ENCODE measurements around the gene CFAP20. TPM values are rescaled to one million over a fixed set of nuclear protein-coding genes. Genes with fewer than 3 reads are reported as not detected.
"Not testable (repeated sequence)": the region's sequence is repeated elsewhere in the genome, so short reads cannot be mapped to it uniquely, and the experiment has no call there.

The CFAP20 gene
- total and polyA plus RNA-seq, 7 experiments from 2014 or later = 28.2 to 165 (median 39.1) TPM

GRCh38 chr16:58085584-58086251, 43.5 kb downstream of the CFAP20 start:
- Mint-ChIP-seq H3K4me3 (no peak overlapping the region), H3K27me3 (no peaks in the 10 kb centered on the region), H3K4me1 (peaks cover 0 to 3% (median 0%) of the 10 kb centered on the region in 7 donors), H3K9me3 (no peaks in the 10 kb centered on the region), H3K36me3 (no peaks in the 10 kb centered on the region), H3K27ac (no peak overlapping the region)
- POLR2A ChIA-PET = no interaction called here
- Histone ChIP-seq H3K4me1 (ENCODE audit: control insufficient read depth in 2 of 2, insufficient read depth in 2 of 2, low read length in 2 of 2) (no peaks in the 10 kb centered on the region), H3K9me3 (ENCODE audit: control insufficient read depth in 2 of 3, low read length in 3 of 3) (no peaks in the 10 kb centered on the region), H3K4me3 (ENCODE audit: low read length) (no peak overlapping the region), H3K27me3 (ENCODE audit: control insufficient read depth in 2 of 2, insufficient read depth in 2 of 2, low read length in 2 of 2) (no peaks in the 10 kb centered on the region), H3K27ac (ENCODE audit: low read depth, low read length) (no peak overlapping the region), H3K36me3 (ENCODE audit: control insufficient read depth in 2 of 3, insufficient read depth in 3 of 3, low read length in 3 of 3) (no peaks in the 10 kb centered on the region)
- no peak for DNase-seq
- CTCF ChIA-PET = no interaction called here
- intact Hi-C loops (cut with micrococcal nuclease) = no loop called here
- ATAC-seq = no peak

DNA sequence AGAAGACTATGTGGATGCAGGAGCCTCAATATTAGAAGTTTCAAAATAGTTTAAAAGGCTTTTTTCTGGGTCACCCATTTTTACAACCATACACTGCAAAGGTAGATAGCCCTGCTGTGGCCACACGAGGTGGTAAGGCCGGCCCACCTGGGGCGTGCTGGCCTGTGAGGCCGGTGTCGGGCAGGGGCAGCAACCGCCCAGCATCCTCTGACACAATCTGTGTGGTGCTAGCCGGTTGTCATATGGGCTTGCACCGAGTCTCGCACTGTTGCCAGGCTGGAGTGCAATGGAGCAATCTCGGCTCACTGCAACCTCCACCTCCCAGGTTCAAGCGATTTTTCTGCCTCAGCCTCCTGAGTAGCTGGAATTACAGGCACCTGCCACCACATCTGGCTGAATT, 44.0 kb downstream of the CFAP20 start:
- no peak for ATAC-seq
- no peaks in the 10 kb centered on the region for H3K9me3 Mint-ChIP-seq
- CTCF ChIA-PET = no interaction called here

DNA sequence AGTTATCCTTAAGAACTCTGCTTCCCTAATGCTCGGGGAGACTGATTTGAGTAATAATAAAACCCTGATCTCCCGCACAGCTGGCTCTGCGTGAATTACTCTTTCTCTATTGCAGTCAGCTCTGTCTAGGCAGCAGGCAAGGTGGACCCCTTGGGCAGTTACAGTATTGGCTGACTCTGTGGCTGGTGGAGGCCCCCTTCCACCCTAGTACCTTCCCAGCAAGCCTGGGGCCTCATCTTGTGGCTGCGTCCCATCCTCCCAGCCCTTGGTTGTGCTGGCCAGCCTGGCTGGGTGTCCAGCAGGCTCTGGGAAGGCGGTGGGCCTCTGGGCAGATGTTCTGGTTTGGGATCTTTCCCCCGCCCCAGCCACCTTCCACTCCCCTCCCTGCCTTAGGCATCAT, 44.5 kb downstream of the CFAP20 start:
- intact Hi-C loops (cut with micrococcal nuclease) = no loop called here
- H3K27me3 Mint-ChIP-seq = no peaks in the 10 kb centered on the region
- Histone ChIP-seq H3K4me1 (ENCODE audit: control insufficient read depth in 2 of 2, insufficient read depth in 2 of 2, low read length in 2 of 2) (no peaks in the 10 kb centered on the region), H3K27me3 (ENCODE audit: control insufficient read depth in 2 of 2, insufficient read depth in 2 of 2, low read length in 2 of 2) (no peaks in the 10 kb centered on the region), H3K36me3 (ENCODE audit: control insufficient read depth in 2 of 3, insufficient read depth in 3 of 3, low read length in 3 of 3) (no peaks in the 10 kb centered on the region), H3K27ac (ENCODE audit: low read depth, low read length) (no peak overlapping the region), H3K9me3 (ENCODE audit: control insufficient read depth in 2 of 3, low read length in 3 of 3) (no peaks in the 10 kb centered on the region), H3K4me3 (ENCODE audit: low read length) (no peak overlapping the region)
- POLR2A ChIA-PET = no interaction called here
- H3K9me3 Mint-ChIP-seq = no peaks in the 10 kb centered on the region
- H3K4me1 Mint-ChIP-seq = no peaks in the 10 kb centered on the region
- CTCF ChIA-PET = no interaction called here
- DNase-seq = no peak
- H3K27ac Mint-ChIP-seq = no peak overlapping the region
- no peak for ATAC-seq
- H3K4me3 Mint-ChIP-seq = no peak overlapping the region
- H3K36me3 Mint-ChIP-seq = no peaks in the 10 kb centered on the region

More for the DNA sequence above, 44.0 kb downstream of the CFAP20 start:
- Histone ChIP-seq H3K36me3 (ENCODE audit: control insufficient read depth in 2 of 3, insufficient read depth in 3 of 3, low read length in 3 of 3) (no peaks in the 10 kb centered on the region), H3K4me1 (ENCODE audit: control insufficient read depth in 2 of 2, insufficient read depth in 2 of 2, low read length in 2 of 2) (no peaks in the 10 kb centered on the region), H3K9me3 (ENCODE audit: control insufficient read depth in 2 of 3, low read length in 3 of 3) (no peaks in the 10 kb centered on the region), H3K27me3 (ENCODE audit: control insufficient read depth in 2 of 2, insufficient read depth in 2 of 2, low read length in 2 of 2) (no peaks in the 10 kb centered on the region), H3K27ac (ENCODE audit: low read depth, low read length) (no peak overlapping the region), H3K4me3 (ENCODE audit: low read length) (no peak overlapping the region)
- DNase-seq = no peak
- POLR2A ChIA-PET = no interaction called here
- intact Hi-C loops (cut with micrococcal nuclease) = no loop called here
- Mint-ChIP-seq H3K4me3 (no peak overlapping the region), H3K27me3 (no peaks in the 10 kb centered on the region), H3K27ac (no peak overlapping the region), H3K36me3 (no peaks in the 10 kb centered on the region), H3K4me1 (peaks cover 0 to 3% (median 0%) of the 10 kb centered on the region in 7 donors)

GRCh38 chr16:58082381-58082780, 46.8 kb downstream of the CFAP20 start:
- H3K27ac ChIP-seq (ENCODE audit: low read depth, low read length) = no peak overlapping the region
- Mint-ChIP-seq H3K36me3 (no peaks in the 10 kb centered on the region), H3K9me3 (peaks cover 0 to 5% (median 0%) of the 10 kb centered on the region in 11 donors), H3K4me3 (no peak overlapping the region), H3K27me3 (no peaks in the 10 kb centered on the region), H3K27ac (no peak overlapping the region), H3K4me1 (no peaks in the 10 kb centered on the region)
- no peaks in the 10 kb centered on the region for H3K27me3 ChIP-seq (ENCODE audit: control insufficient read depth in 2 of 2, insufficient read depth in 2 of 2, low read length in 2 of 2)
- ChIA-PET POLR2A (no interaction called here), CTCF (interaction anchor here (0.8 kb wide), 1 partner anchor 77 kb away, joined by 3 read pairs; no protein-coding TSS in a partner anchor)
- no peak overlapping the region for H3K4me3 ChIP-seq (ENCODE audit: low read length)
- intact Hi-C loops (cut with micrococcal nuclease) = no loop called here
- H3K4me1 ChIP-seq (ENCODE audit: control insufficient read depth in 2 of 2, insufficient read depth in 2 of 2, low read length in 2 of 2) = no peaks in the 10 kb centered on the region
- DNase-seq = no peak
- ATAC-seq = no peak
- H3K9me3 ChIP-seq (ENCODE audit: control insufficient read depth in 2 of 3, low read length in 3 of 3) = no peaks in the 10 kb centered on the region
- no peaks in the 10 kb centered on the region for H3K36me3 ChIP-seq (ENCODE audit: control insufficient read depth in 2 of 3, insufficient read depth in 3 of 3, low read length in 3 of 3)

- DNase-seq; H3K4me1 Mint-ChIP-seq; H3K36me3 ChIP-seq (ENCODE audit: control insufficient read depth in 2 of 3, insufficient read depth in 3 of 3, low read length in 3 of 3); H3K27me3 ChIP-seq (ENCODE audit: control insufficient read depth in 2 of 2, insufficient read depth in 2 of 2, low read length in 2 of 2); H3K4me3 Mint-ChIP-seq; H3K4me3 ChIP-seq (ENCODE audit: low read length); H3K36me3 Mint-ChIP-seq; H3K9me3 ChIP-seq (ENCODE audit: control insufficient read depth in 2 of 3, low read length in 3 of 3); H3K27ac ChIP-seq (ENCODE audit: low read depth, low read length); POLR2A ChIA-PET; H3K4me1 ChIP-seq (ENCODE audit: control insufficient read depth in 2 of 2, insufficient read depth in 2 of 2, low read length in 2 of 2); ATAC-seq; CTCF ChIA-PET; H3K27ac Mint-ChIP-seq; intact Hi-C loops (cut with micrococcal nuclease); H3K27me3 Mint-ChIP-seq: not testable (repeated sequence)
- H3K9me3 Mint-ChIP-seq = peaks cover 0 to 11% (median 6%) of the 10 kb centered on the region in 11 donors
These were observed 48.5 kb downstream of the CFAP20 start for GRCh38 chr16:58080657-58081056.

DNA sequence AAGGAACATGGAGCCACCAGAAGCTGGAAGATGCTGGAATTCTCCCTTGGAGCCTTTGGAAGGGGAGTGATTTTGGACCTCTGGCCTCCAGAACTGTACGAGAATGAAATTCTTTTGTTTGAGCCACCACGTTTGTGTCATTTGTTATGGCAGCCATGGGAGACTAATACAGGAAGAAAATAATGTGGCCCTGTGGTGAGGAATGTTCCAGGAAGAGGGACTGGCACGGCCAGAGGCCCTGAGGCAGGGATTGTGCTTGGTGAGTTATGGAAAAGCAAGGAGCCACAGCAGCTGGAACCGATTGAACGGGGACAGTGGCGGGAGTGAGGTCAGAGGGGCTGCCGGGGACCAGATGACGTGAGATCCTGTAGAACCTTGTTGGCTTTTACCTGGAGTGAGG, 51.4 kb downstream of the CFAP20 start:
- Histone ChIP-seq H3K27ac (ENCODE audit: low read depth, low read length) (no peak overlapping the region), H3K9me3 (ENCODE audit: control insufficient read depth in 2 of 3, low read length in 3 of 3) (no peaks in the 10 kb centered on the region), H3K27me3 (ENCODE audit: control insufficient read depth in 2 of 2, insufficient read depth in 2 of 2, low read length in 2 of 2) (no peaks in the 10 kb centered on the region), H3K4me3 (ENCODE audit: low read length) (no peak overlapping the region), H3K4me1 (ENCODE audit: control insufficient read depth in 2 of 2, insufficient read depth in 2 of 2, low read length in 2 of 2) (no peaks in the 10 kb centered on the region), H3K36me3 (ENCODE audit: control insufficient read depth in 2 of 3, insufficient read depth in 3 of 3, low read length in 3 of 3) (no peaks in the 10 kb centered on the region)
- intact Hi-C loops (cut with micrococcal nuclease) = no loop called here
- H3K27me3 Mint-ChIP-seq = peaks cover 0 to 4% (median 0%) of the 10 kb centered on the region in 5 donors
- CTCF ChIA-PET = no interaction called here
- no peaks in the 10 kb centered on the region for H3K4me1 Mint-ChIP-seq
- H3K9me3 Mint-ChIP-seq = peaks cover 0 to 11% (median 6%) of the 10 kb centered on the region in 11 donors
- POLR2A ChIA-PET = no interaction called here
- H3K4me3 Mint-ChIP-seq = no peak overlapping the region
- peaks cover 0 to 4% (median 0%) of the 10 kb centered on the region in 5 donors for H3K36me3 Mint-ChIP-seq
- H3K27ac Mint-ChIP-seq = no peak overlapping the region
- ATAC-seq (no peak), DNase-seq (no peak)

DNA sequence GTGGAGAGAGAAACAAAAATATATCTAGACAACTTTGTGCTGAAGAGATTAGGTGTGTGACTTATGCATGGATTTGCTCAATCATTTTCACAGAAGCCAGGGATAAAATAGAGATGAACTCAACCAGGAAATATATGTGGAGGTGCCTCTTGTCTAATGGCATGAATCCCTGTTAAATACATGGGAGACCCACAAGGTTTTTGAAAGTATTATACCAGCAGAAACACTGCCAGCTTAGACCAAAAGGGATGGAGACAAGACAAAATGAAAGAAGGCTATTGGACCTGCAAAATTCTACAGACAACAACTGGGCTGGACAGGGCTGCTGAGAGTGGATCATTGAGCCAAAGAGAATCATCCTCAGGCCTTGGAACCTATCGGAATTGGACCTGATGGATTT, 52.7 kb downstream of the CFAP20 start:
- Mint-ChIP-seq H3K4me1 (no peaks in the 10 kb centered on the region), H3K9me3 (peaks cover 0 to 12% (median 6%) of the 10 kb centered on the region in 11 donors), H3K27me3 (peaks cover 0 to 4% (median 0%) of the 10 kb centered on the region in 5 donors), H3K36me3 (peaks cover 0 to 4% (median 0%) of the 10 kb centered on the region in 5 donors), H3K27ac (no peak overlapping the region), H3K4me3 (no peak overlapping the region)
- ChIA-PET POLR2A (no interaction called here), CTCF (no interaction called here)
- Histone ChIP-seq H3K4me1 (ENCODE audit: control insufficient read depth in 2 of 2, insufficient read depth in 2 of 2, low read length in 2 of 2) (no peaks in the 10 kb centered on the region), H3K36me3 (ENCODE audit: control insufficient read depth in 2 of 3, insufficient read depth in 3 of 3, low read length in 3 of 3) (no peaks in the 10 kb centered on the region), H3K9me3 (ENCODE audit: control insufficient read depth in 2 of 3, low read length in 3 of 3) (no peaks in the 10 kb centered on the region), H3K27me3 (ENCODE audit: control insufficient read depth in 2 of 2, insufficient read depth in 2 of 2, low read length in 2 of 2) (no peaks in the 10 kb centered on the region), H3K27ac (ENCODE audit: low read depth, low read length) (no peak overlapping the region), H3K4me3 (ENCODE audit: low read length) (no peak overlapping the region)
- ATAC-seq (no peak), DNase-seq (no peak)
- intact Hi-C loops (cut with micrococcal nuclease) = no loop called here
